Upper lobe of left lung (tissue), 4 donors: ENCODE data around the gene IL21R.

Experiments used
- CTCF ChIP-seq, 6 experiments: fragments of 450-650 bp in 4 of 6; fragments of 200-600 bp in 2 of 6; sonication (generic) in 2 of 6; IDR thresholded peaks; one replicate each; pipeline ENCODE4 v1.5.1; 2016 to 2019; ENCODE audit warnings: antibody characterized with exemption in 6 of 6
- EP300 ChIP-seq, 4 donors: sonication (generic); formaldehyde crosslinking; IDR thresholded peaks; one replicate each; pipeline ENCODE4 v1.5.1; 2017; ENCODE audit warnings: antibody characterized with exemption in 4 of 4, control low read depth in 2 of 4
- POLR2A ChIP-seq, 4 donors: fragments of 450-650 bp; IDR thresholded peaks; one replicate each; pipeline ENCODE4 v1.5.1; 2016 to 2017; ENCODE audit warnings: antibody characterized with exemption in 4 of 4, mild to moderate bottlenecking in 2 of 4
- POLR2AphosphoS5 ChIP-seq, 2 donors: sonication (generic); formaldehyde crosslinking; IDR thresholded peaks; one replicate each; pipeline ENCODE4 v1.5.1; 2017; ENCODE audit warnings: antibody characterized with exemption in 2 of 2

DNA sequence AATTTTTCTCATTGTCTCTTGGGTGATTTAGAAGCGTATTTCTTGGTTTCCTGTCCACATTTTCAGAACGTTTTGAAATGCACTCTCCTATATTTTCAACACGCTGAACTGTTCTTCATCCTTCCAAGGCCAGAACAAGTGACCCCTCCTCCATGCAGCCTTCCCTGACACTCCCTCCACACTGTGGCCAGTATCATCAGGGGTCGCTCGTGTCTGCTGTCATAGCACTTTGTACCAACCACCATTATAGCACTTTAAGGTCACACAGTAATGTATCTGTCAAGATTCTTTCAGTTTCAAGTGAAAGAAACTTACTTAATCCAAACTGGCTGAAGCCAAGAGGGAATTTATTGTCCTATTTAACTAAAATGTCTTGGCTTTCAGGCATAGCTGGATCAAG is 17.5 kb upstream of the IL21R start:
- TF ChIP-seq CTCF (IDR thresholded peaks at IDR 0.05) (no peak), POLR2A (IDR thresholded peaks at IDR 0.05) (no peak), EP300 (IDR thresholded peaks at IDR 0.05) (no peak), POLR2AphosphoS5 (IDR thresholded peaks at IDR 0.05) (no peak)
